ENCODE measurements around the gene ZDHHC15.
"Not testable (repeated sequence)": the region's sequence is repeated elsewhere in the genome, so short reads cannot be mapped to it uniquely, and the experiment has no call there.

ZDHHC15 gene, protein sequence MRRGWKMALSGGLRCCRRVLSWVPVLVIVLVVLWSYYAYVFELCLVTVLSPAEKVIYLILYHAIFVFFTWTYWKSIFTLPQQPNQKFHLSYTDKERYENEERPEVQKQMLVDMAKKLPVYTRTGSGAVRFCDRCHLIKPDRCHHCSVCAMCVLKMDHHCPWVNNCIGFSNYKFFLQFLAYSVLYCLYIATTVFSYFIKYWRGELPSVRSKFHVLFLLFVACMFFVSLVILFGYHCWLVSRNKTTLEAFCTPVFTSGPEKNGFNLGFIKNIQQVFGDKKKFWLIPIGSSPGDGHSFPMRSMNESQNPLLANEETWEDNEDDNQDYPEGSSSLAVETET

DNA sequence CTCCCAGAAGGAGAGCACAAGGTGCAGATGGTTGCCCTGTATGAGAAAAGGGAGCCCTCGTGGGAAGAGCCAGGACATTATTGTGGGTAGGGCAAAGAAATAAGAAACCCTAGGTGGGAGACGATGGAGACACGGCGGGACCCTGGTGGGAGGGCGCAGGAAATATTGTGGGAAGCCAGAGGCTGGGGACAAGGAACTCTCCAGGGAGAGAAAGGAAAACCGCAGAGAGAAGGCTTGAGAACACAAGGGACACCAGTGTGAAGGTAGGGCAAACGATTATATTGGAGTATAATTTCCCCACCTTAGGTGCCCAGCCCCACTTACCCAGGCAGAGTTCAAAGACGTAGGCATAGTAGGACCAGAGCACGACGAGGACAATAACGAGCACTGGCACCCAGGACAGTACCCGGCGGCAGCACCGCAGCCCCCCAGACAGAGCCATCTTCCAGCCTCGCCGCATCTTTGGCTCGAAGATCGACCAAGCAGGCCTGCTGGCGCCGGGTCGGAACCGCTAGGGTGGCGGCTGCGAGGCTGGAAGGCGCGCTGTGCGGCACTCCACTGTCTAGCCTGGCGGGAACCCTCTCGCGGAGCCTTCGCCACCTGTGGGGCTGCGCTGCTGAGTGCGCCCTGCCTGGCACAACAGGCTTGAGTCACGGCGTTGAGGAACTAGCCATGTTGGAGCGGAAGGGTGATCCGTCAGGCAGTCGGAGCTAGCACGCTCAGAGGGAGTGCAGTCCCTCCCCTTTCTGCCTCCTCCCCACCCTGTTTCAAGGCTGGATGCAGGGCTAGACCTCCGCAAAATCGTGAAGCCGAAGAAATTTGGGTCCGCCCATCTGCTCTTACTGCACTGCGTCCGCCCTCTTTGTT is at the start of gene ZDHHC15:
Gene ZDHHC15 (minus strand): TSS at position 473 of the 867 bp plus-strand sequence. CDS start 13 bp downstream, at position 460.
- DNase-seq: peak; percentile 80

DNA sequence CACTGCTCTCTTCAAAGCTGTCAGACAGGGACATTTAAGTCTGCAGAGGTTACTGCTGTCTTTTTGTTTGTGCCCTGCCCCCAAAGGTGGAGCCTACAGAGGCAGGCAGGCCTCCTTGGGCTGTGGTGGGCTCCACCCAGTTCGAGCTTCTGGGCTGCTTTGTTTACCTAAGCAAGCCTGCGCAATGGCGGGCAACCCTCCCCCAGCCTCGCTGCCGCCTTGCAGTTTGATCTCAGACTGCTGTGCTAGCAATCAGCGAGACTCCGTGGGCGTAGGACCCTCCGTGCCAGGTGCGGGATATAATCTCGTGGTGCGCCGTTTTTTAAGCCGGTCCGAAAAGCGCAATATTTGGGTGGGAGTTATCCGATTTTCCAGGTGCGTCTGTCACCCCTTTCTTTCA is 37.7 kb upstream of the ZDHHC15 start:
- DNase-seq: not testable (repeated sequence)

DNA sequence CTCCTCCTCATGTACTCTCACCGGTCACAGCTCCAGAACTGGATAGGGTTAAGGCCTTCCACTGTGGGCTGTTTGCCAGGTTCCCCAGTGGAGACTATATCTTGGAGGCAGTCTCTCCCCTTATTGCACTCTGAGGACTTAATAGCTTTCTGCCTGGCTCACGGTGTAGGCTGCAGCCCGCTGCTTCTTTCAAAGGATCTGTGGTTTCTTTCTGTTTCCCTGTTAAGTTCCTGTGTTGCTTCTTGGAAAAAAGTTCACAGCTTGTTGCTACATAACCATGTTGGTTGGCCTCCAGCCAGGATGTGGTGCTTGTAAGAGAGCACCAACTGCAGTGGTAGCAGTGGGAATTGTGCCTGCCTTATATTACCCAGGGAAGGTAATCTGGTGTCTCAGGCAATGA is 24.9 kb upstream of the ZDHHC15 start:
- DNase-seq: no peak

DNA sequence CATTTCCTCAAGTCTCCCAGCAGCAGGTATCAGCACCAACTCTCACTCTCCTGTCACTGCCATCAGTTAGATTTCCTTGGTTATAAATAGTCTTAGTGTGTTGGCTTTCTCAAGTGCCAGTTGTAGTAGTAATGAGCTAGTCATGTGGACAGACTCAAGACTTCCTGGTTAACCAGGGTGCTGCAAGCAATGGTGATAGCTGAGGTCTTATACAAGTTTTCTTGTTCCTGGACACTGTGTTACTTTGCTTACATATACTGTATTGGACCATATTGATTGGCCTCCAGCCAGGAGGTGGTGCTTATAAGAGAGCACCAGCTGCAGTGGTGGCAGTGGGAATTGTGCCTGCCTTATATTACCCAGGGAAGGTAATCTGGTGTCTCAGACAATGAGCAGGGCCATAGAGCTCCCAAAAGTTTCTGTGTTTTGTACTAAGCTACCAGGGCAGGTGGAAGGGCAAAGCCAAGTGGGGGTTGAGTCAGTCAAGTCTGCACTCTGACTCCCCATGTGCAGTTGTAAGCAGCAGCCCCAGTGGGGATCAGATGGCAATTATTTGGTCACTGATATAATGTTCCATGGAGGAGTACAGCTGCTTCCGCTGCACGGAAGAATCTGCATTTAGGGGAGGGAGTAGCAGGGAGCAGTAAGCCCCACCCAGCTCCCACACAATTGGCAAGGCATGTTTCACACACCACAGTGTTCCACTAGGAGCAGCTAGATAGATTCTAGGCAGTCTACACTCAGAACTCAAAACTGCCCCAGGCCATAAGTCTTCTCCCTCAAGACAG is 24.1 kb upstream of the ZDHHC15 start:
- DNase-seq: no peak

DNA sequence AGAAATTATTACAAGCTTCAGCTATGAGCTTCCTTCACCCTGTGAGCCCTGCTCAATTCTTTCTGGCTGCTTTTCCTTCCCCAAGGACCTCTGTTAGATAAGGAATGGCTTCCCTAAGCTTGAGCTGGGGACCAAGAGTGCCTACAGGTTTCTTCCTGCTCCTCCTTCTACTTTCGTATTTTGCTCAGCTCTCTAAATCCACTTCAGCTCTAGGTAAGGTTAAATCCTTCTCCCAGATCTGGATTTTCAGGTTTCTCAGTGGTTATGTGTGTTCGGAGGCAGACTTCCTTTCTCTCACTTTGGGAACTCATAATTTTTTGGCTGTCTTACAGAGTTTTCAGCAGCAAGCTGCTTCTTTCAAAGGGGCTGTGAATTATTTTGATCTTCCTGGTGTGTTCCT is 21.9 kb upstream of the ZDHHC15 start:
- DNase-seq: no peak

DNA sequence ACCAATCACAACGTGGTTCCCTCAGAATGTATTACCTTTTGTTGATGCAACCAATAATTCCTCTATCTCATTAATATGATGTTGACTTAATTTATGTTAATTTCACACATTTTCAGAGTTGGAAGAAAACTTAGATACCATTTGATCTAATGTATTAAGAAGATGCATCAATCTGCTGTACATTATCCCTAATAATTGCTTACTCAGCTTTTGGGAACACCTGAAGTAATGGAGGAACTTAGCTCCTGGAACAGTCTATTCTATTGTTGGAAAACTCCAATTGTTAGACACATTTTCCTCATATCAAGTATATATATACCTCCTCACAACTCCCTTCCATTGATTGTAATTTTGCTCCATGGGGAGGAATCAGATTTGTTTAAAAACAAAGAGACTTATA is 38.9 kb downstream of the ZDHHC15 start:
- DNase-seq: no peak

DNA sequence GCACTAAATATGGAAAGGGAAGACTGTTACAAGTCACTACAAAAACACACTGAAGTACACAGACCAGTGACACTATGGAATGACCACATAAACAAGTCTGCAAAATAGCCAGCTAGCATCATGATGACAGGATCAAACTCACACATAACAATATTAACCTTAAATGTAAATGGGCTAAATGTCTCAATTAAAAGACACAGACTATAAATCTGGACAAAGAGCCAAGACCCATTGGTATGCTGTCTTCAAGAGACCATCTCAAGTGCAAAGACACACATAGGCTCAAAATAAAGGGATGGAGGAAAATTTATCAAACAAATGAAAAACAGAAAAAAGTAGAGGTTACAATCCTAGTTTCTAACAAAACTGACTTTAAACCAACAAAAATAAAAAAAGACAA is 61.1 kb downstream of the ZDHHC15 start:
- DNase-seq: not testable (repeated sequence)

DNA sequence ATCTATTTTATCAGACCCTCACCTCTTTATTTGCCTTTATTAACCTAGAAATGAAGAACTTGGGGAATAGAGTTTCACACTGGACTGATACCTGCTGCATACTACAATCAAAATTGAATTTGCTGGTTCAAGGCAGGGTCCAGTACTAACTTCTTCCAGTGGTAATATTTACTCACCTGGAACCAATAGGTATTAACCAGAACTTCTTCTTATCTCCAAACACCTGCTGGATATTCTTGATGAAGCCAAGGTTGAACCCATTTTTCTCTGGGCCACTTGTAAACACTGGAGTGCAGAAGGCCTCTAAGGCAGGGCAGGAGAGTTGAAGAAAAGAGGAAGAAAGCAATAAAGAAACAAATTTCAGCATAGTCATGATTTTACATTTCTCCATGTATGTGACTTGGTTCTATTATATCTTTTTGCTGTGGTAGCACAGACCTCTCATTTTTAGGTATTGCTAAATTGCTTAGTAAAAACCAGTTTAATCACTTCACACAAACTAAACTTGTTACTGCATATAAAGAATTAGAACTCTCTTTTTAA is 101.1 kb downstream of the ZDHHC15 start:
- DNase-seq: no peak

DNA sequence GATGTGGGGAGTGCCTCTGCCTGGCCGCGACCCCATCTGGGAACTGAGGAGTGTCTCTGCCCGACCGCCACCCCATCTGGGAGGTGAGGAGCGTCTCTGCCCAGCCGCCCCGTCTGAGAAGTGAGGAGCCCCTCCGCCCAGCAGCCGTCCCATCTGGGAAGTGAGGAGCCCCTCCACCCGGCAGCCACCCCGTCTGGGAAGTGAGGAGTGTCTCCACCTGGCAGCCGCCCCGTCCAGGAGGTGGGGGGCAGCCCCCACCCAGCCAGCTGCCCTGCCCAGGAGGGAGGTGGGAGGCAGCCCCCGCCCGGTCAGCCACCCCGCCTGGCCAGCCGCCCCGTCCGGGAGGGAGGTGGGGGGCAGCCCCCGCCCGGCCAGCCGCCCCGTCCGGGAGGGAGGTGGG is 115.7 kb downstream of the ZDHHC15 start:
- not testable (repeated sequence) for DNase-seq

DNA sequence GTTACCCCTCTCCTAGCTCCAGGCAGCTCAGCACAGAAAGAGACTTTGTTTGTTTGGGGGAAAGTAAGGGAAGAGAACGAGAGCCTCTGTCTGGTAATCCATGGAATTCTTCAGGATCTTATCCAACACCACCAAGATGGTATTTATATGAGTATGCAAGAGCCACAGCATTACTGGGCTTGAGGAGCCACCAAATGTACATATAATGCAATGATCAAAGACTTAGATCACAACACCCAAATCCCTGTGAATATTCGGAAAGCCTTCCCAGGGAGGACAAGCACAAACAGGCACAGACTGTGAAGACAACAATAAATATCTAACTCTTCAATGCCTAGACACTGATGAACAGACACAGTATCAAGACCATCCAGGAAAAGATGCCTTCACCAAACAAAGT is 132.4 kb downstream of the ZDHHC15 start:
- DNase-seq: no peak

DNA sequence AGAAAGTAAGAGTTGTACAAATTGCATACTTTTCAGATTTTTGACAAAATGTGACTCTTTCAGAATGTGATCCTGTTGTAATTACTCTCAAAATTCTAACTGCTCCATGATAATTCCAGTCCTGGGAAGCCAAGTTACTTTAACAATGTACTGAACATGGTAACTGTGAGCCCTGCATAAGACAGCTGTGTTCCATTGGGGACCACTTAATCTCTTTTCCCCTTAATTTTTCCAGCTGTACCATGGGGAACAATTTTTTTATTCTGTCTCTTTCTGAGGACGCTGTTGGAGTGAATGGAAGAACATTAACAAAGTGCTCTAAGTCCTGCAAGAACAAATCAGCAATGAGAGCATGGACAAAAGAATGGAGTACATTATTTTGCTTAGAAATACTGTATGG is 153.1 kb downstream of the ZDHHC15 start:
- no peak for DNase-seq

DNA sequence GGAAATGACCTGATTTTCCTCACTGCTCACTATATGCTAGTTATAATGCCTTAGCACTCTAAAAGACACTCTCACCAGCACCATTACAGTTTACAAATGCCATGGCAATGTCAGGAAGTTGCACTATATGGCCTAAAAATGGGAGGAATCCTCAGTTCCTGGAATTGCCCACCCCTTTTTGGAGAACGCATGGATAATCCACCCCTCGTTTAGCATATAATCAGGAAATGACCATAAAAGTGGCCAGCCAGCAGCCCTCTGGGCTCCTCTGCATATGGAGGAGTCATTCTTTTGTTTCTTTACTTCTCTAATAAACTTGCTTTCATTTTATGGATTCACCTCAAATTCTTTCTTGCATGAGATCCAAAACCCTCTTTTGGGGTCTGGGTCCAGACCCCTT is 156.0 kb downstream of the ZDHHC15 start:
- no peak for DNase-seq

DNA sequence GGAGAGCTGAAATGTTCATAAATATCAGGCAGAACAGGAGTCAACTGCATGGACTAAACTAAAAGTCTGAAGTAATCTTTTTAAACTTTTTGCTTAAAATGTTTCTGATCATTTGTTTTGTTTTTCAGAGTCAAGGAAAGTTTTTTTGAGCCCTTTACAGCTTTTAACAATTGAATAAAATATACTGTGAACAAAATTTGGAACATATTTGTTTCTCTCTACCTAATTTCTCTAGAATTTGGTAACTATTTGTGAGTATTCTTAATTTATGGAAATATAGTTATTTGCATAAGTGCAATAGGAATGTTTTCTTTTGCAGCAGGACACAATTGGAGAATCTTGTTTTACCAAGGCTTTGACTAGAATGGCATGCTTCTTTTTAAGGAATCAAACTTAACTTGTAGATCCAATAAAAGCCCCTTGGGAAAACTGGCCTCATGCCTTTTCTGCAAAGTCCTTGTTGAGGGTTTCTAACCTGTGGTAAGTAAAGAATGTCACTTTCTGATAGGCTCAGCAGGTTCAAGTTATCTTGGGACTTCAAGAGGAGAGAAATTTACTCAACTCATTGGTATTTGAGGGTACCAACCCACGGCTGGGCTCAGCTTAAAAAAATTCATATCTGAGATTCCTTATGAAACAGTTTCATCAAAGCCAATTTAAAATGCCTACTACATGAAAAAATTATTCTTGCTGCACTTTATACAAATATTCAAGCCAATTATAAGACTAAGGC is 157.4 kb downstream of the ZDHHC15 start:
- no peak for DNase-seq

DNA sequence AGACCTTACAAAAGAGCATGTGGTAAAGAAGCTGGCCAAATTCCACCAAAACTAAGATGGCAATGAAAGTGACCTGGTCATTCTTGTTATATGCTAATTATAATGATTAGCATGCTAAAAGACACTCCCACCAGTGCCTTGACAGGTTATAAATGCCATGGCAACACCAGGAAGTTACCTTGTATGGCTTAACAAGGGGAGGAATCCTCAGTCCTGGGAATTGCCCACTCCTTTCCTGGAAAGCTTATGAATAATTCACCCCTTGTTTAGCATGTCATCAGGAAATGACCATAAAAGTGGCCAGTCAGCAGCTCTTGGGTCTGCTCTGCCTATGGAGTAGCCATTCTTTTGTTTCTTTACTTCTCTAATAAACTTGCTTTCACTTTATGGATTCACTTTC is 161.0 kb downstream of the ZDHHC15 start:
- DNase-seq: no peak

DNA sequence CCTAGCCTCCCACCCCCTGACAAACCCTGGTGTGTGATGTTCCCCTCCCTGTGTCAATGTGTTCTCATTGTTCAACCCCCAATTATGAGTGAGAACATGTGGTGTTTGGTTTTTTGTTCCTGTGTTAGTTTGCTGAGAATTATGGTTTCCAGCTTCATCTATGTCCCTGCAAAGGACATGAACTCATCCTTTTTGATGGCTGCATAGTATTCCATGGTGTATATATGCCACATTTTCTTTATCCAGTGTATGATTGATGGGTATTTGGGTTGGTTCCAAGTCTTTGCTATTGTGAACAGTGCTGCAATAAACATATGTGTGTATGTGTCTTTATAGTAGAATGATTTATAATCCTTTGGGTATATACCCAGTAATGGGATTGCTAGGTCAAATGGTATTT is 174.2 kb downstream of the ZDHHC15 start:
- DNase-seq: not testable (repeated sequence)

DNA sequence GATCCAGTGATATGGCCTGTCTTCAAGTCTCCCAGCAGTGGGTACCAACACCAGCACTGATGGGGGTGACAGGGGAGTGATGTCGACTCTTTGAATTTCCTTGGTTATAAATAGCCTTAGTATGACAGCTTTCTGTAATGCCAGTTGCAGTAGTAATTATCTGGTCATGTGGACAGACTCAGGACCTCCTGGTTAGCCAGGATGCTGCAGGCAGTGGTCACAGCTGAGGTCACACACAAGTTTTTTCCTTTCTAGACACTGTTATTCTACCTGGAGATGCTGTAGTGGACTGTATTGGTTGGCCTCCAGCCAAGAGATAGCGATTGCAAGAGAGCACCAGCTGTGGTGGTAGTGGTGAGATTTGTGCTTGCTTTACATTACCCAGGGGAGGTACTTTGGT is 185.3 kb downstream of the ZDHHC15 start:
- DNase-seq: no peak

DNA sequence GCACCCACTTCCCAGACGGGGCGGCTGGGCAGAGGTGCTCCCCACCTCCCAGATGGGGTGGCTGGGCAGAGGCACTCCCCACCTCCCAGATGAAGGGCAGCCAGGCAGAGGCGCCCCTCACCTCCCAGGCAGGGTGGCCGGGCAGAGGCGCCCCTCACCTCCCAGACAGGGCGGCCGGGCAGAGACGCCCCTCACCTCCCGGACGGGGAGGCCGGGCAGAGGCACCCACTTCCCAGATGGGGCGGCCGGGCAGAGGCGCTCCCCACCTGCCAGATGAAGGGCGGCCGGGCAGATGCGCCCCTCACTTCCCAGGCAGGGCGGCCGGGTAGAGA is 187.7 kb downstream of the ZDHHC15 start:
- no peak for DNase-seq

DNA sequence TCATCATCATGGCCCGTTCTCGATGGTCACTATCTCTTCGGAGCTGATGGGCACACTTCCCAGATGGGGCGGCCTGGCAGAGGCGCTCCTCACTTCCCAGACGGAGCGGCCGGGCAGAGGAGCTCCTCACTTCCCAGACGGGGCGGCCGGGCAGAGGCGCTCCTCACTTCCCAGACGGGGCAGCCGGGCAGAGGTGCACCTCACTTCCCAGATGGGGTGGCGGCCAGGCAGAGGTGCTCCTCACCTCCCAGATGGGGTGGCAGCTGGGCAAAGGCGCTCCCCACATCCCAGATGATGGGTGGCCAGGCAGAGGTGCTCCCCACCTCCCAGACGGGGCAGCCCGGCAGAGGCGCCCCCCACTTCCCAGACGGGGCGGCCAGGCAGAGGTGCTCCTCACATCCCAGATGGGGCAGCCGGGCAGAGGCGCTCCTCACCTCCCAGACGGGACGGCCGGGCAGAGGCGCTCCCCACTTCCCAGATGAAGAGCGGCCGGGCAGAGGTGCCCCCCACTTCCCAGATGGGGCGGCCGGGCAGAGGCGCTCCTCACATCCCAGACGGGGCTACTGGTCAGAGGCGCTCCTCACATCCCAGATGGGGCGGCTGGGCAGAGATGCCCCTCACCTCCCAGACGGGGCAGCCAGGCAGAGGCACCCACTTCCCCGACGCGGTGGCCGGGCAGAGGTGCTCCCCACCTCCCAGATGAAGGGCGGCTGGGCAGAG is 188.3 kb downstream of the ZDHHC15 start:
- DNase-seq: not testable (repeated sequence)

DNA sequence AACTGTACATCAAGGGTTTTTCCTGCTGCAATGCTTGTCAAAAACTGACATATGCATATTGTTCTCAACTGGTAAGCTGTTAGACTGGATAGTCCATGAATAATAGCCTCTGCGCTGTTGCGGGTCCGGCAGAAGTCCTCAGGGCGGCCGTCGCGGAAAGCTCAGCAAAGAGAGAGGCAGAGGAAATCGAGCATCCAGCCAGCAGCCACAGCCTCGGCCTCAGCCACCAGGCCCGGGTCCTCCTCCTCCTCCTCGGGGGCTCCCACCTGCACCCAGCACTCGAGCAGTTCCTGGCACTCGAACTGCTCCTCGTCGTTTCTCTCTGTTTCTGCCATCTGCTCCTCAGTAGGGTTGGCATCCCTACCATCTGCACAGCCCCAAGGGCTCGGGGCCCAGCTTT is 195.2 kb downstream of the ZDHHC15 start:
- peak; percentile 18 for DNase-seq

All from NCI-H1694 treated with DMSO at 0.1 percent for 48 hours (cell line).